HepG2 (cell line): ENCODE data around the gene PRR11. TPM values are rescaled to one million over a fixed set of nuclear protein-coding genes. Genes with fewer than 3 reads are reported as not detected.

ENCODE experiments used
- CENPBD1 ChIP-seq: sonication (generic); formaldehyde crosslinking; IDR thresholded peaks from 2 replicates; pipeline ENCODE4 v1.8.0; 2022; ENCODE audit warnings: missing genetic modification reagents, low read depth, mild to moderate bottlenecking, borderline replicate concordance
- CHD4 ChIP-seq: fragments of 200-600 bp; sonication (generic); IDR thresholded peaks from 2 replicates; pipeline ENCODE4 v1.7.0; 2017; ENCODE audit warnings: mild to moderate bottlenecking, low read length, borderline replicate concordance
- CREB1 ChIP-seq, 2 experiments: fragments of 450-650 bp in 1 of 2; IDR thresholded peaks; 2 replicates each; pipeline ENCODE4 v1.6.1; 2016 to 2017; ENCODE audit warnings: control low read depth in 1 of 2, mild to moderate bottlenecking in 1 of 2, missing compliant biosample characterization in 1 of 2, missing genetic modification characterization in 1 of 2
- EED ChIP-seq: sonication (generic); formaldehyde crosslinking; IDR thresholded peaks from 2 replicates; pipeline ENCODE4 v1.5.0; 2020; ENCODE audit warnings: mild to moderate bottlenecking, missing genetic modification reagents
- GLMP ChIP-seq: sonication (generic); formaldehyde crosslinking; IDR thresholded peaks from 2 replicates; pipeline ENCODE4 v1.9.0; 2021; ENCODE audit warnings: missing genetic modification reagents, mild to moderate bottlenecking, borderline replicate concordance
- HNRNPH1 ChIP-seq: fragments of 200-400 bp; formaldehyde crosslinking; optimal IDR thresholded peaks from 2 replicates; pipeline ENCODE3; 2017; ENCODE audit warnings: mild to moderate bottlenecking, low read depth, low read length
- IKZF1 ChIP-seq: fragments of 450-650 bp; IDR thresholded peaks from 2 replicates; pipeline ENCODE4 v1.7.1; 2016
- KAT7 ChIP-seq: IDR thresholded peaks from 2 replicates; pipeline ENCODE4 v1.6.1; 2018; ENCODE audit warnings: borderline replicate concordance, missing compliant biosample characterization
- NFKBIZ ChIP-seq: IDR thresholded peaks from 2 replicates; pipeline ENCODE4 v1.6.1; 2018; ENCODE audit warnings: missing genetic modification reagents, missing compliant biosample characterization
- NR0B2 ChIP-seq: sonication (generic); formaldehyde crosslinking; IDR thresholded peaks from 2 replicates; pipeline ENCODE4 v1.4.0; 2020; ENCODE audit warnings: mild to moderate bottlenecking, missing genetic modification reagents
- PRDM10 ChIP-seq: sonication (generic); formaldehyde crosslinking; IDR thresholded peaks from 2 replicates; pipeline ENCODE4 v1.4.0; 2020; ENCODE audit warnings: low read depth, missing genetic modification reagents
- RORA ChIP-seq: sonication (generic); formaldehyde crosslinking; IDR thresholded peaks from 2 replicates; pipeline ENCODE4 v1.5.0; 2020; ENCODE audit warnings: mild to moderate bottlenecking, missing genetic modification reagents, moderate library complexity
- RXRB ChIP-seq: IDR thresholded peaks from 2 replicates; pipeline ENCODE4 v1.6.1; 2016; ENCODE audit warnings: borderline replicate concordance, missing genetic modification reagents, missing compliant biosample characterization
- SCMH1 ChIP-seq: sonication (generic); formaldehyde crosslinking; IDR thresholded peaks from 2 replicates; pipeline ENCODE4 v1.9.0; 2021; ENCODE audit warnings: missing genetic modification reagents, mild to moderate bottlenecking, borderline replicate concordance
- ZBTB25 ChIP-seq: IDR thresholded peaks from 2 replicates; pipeline ENCODE4 v1.6.1; 2018; ENCODE audit warnings: missing genetic modification reagents
- ZNF264 ChIP-seq: sonication (generic); formaldehyde crosslinking; IDR thresholded peaks from 2 replicates; pipeline ENCODE4 v1.4.0; 2020; ENCODE audit warnings: missing genetic modification reagents
- ZNF317 ChIP-seq: sonication (generic); formaldehyde crosslinking; IDR thresholded peaks from 2 replicates; pipeline ENCODE4 v1.5.0; 2020; ENCODE audit warnings: mild to moderate bottlenecking, missing genetic modification reagents
- ZNF546 ChIP-seq: sonication (generic); formaldehyde crosslinking; conservative IDR thresholded peaks from 2 replicates; pipeline ENCODE4 v1.8.1; 2023; ENCODE audit warnings: mild to moderate bottlenecking, missing genetic modification reagents
- ZNF619 ChIP-seq: sonication (generic); formaldehyde crosslinking; IDR thresholded peaks from 2 replicates; pipeline ENCODE4 v1.4.0; 2020; ENCODE audit warnings: mild to moderate bottlenecking, missing genetic modification reagents
- ZNF652 ChIP-seq: IDR thresholded peaks from 2 replicates; pipeline ENCODE4 v1.6.1; 2016; ENCODE audit warnings: low read depth, borderline replicate concordance
- ZNF746 ChIP-seq: sonication (generic); formaldehyde crosslinking; IDR thresholded peaks from 2 replicates; pipeline ENCODE4 v1.8.0; 2022; ENCODE audit warnings: mild to moderate bottlenecking, missing genetic modification reagents
- polyA plus RNA-seq, 8 experiments: library from polyadenylated mRNA; depleted of rRNA in 3 of 8; stranded (reverse) in 7 of 8; unstranded in 1 of 8; fragments of >200 nt; fragmentation: Illumina TruSeq in 4 of 8; extraction: Trizol in 4 of 8; gene quantifications; 2 replicates each; pipeline versions ENCODE4 v1.2.1 to v1.2.3, GENCODE V29; 2011 to 2016; ENCODE audit warnings: low read depth in 4 of 8, missing spikeins in 1 of 8, mixed read lengths in 1 of 8; ENCODE audit not compliant: insufficient read depth in 1 of 8
- total RNA-seq, 5 experiments: library from RNA; depleted of rRNA; stranded (reverse); fragments of >200 nt; fragmentation: Illumina TruSeq; extraction: Trizol; gene quantifications; 2 replicates each; pipeline ENCODE4 v1.2.3, GENCODE V29; 2016; ENCODE audit warnings: low read depth in 1 of 5

PRR11 gene
- total and polyA plus RNA-seq, 2 of the 13 experiments (the other 11 are each of a cell fraction or from before 2014, with no cell fraction given) = 35.7 to 39.2 TPM

- peak; percentile 54 for TF ChIP-seq ZBTB25 (CRISPR knock-in tag)
- TF ChIP-seq CHD4 = no peak; the same call in 1 of the 2 replicates
- TF ChIP-seq RORA (CRISPR knock-in tag) = no peak
- TF ChIP-seq ZNF546 (CRISPR knock-in tag) = no peak; the same call in none of the 2 replicates
- peak; percentile 34; the same call in 1 of the 2 replicates for TF ChIP-seq NFKBIZ (CRISPR knock-in tag)
- TF ChIP-seq ZNF619 = no peak
- TF ChIP-seq CENPBD1 (CRISPR knock-in tag) = no peak
- TF ChIP-seq ZNF746 = peak; percentile 58; the same call in 1 of the 2 replicates
- TF ChIP-seq ZNF264 (CRISPR knock-in tag) = 0 out of 2 replicates have a peak, but pooled peaks have one; percentile 14
- TF ChIP-seq RXRB (CRISPR knock-in tag) = peak; percentile 43
- TF ChIP-seq HNRNPH1 = no peak
- TF ChIP-seq EED (CRISPR knock-in tag) = no peak
- TF ChIP-seq ZNF652 (CRISPR knock-in tag) = no peak
- peak; percentile 56; the same call in 1 of the 2 replicates for TF ChIP-seq ZNF317
- no peak; the same call in none of the 2 replicates for TF ChIP-seq NR0B2
- no peak for TF ChIP-seq SCMH1 (CRISPR knock-in tag)
- TF ChIP-seq GLMP (CRISPR knock-in tag) = no peak
- peak; percentile 72; the same call in 1 of the 2 replicates for TF ChIP-seq KAT7 (CRISPR knock-in tag)
- no peak for TF ChIP-seq IKZF1
- TF ChIP-seq PRDM10 (CRISPR knock-in tag) = 0 out of 2 replicates have a peak, but pooled peaks have one; percentile 45
- peak; percentile 89 for TF ChIP-seq CREB1 (IDR thresholded peaks at IDR 0.05)
- TF ChIP-seq CREB1 (CRISPR knock-in tag; IDR thresholded peaks at IDR 0.05) = peak; percentile 95; the same call in 1 of the 2 replicates
Observed at GRCh38 chr17:59154721-59155438, 666 bp upstream of the PRR11 start, which contains the start of gene SKA2 (continued).
